Midbrain (tissue), 1 donor: ENCODE results near the gene MARCHF9.
A peak's percentile ranks its signal among the peaks of the same experiment; 100 is the strongest.

Source experiments
- DNase-seq: peaks from one replicate; lab custom pipeline; 2025; lab: John Stamatoyannopoulos, UW

MARCHF9 gene

DNA sequence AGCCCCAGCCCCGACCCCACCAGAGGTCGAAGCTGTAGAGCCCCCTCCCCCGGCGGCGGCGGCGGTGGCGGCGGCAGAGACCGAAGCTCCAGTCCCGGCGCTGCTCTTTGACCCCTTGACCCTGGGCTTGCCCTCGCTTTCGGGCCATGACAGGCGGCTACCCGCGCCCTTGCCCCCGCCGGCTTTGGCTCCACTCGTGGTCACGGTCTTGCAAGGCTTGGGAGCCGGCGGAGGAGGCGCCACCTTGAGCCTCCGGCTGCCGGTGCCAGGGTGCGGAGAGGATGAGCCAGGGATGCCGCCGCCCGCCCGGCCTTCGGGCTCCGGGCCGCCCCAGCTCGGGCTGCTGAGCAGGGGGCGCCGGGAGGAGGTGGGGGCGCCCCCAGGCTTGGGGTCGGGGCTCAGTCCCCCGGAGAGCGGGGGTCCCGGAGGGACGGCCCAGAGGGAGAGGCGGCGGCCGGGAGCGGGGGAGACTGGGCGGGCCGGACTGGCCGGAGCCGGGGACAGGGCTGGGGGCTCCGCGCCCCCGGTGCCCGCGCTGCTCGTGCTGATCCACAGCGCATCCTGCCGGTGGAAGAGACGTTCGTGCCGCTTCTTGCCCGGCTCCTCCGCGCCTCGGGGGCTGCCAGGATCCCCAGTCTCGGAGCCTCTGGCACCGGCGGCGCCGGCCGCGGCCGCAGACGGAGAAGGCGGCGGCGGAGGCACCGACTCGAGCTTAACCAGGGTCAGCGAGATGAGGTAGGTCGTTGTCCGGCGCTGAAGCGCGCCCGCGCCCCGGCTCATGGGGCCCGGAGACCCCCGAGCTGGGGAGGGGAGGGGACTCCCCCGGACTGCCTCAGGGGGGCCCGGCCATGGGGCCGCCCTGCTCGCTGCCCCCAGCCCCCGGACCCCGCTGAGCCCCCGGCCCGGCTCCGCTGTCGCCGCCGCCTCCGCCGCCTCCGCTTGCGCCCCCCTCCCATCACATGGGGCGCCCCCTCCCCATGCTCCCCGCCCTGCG is 17.1 kb upstream of the MARCHF9 start:
- no peak for DNase-seq

DNA sequence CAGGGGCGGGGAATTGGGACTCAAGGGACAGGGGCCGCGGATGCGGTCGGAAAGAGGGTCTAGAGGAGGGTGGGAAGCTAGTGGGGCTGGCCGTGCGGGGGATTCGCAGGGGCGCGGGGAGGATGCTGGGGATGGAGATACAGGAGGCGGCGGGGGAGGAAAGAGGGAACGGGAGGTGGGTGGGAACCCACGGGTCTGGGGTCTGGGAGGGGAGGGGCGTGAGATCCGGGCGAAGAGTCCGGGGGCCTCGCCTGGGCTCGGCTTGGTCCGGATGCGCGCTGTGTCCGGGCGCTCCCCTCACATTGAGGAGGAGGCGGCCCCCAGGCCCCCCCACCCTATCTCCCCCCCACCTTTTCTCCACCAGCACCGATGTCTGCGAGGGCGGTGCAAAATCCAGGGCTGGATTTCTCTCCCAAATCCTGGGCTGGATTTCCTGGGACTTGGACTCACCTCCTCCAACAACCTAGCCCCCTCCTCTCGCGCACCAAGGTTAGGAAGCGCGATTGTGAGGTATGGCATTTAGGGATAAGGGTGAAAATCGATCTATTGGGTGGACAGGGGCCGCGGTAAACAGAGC is 16.2 kb upstream of the MARCHF9 start, which contains the start of gene AGAP2:
TSS of gene AGAP2 (minus strand) at position 82 of the 577 bp plus-strand sequence. CDS start 496 bp downstream, outside the sequence.
- no peak for DNase-seq

DNA sequence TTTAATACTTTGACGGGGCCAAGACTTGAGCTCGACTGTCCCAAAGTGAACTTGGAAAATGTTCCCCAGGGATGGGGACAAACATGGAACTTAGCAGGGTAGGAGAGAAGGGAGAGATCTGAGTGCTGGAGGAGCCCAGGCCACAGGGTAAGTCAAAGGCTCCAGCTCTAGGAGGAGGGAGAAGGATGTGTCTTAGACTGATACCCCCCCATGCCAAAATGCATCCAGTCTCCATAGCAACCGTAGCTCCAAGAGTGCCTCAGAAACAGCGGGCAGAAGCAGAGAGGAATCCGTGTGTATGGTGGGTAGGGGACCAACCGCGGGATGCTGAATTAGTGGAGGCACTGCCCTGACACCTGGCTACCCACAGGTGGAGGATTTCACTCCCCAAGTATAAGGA is 15.5 kb upstream of the MARCHF9 start:
- no peak for DNase-seq

DNA sequence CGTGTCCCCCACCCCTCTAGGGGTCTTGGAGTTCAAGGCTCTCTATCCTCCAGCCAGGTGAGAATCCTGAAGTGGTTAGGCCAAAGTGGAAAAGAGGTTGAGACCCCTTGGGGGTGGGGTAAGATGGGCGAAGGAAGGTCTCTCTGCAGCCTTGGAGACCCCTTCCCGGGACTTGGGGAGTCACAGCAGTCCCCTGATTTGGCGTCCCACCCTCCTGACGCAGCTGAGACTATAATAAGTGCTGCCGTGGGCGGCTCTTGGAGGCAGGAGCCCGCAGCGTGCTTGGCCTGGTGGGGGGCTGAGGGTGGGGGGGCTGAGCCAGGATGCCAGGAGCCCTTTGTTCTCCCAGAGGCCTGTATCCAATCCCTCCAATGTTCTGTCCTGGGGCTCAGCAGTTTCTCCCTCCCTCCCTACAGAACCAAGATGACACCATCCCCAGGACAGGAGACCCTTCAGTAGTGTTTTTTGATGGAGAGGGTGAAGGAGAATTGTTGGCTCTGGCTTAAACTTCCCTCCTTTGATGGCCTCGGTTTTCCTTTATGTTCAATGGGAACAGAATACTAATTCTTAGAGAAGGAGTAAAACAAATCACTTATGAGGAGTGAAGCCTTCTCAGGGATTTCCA is 14.9 kb upstream of the MARCHF9 start:
- no peak for DNase-seq

DNA sequence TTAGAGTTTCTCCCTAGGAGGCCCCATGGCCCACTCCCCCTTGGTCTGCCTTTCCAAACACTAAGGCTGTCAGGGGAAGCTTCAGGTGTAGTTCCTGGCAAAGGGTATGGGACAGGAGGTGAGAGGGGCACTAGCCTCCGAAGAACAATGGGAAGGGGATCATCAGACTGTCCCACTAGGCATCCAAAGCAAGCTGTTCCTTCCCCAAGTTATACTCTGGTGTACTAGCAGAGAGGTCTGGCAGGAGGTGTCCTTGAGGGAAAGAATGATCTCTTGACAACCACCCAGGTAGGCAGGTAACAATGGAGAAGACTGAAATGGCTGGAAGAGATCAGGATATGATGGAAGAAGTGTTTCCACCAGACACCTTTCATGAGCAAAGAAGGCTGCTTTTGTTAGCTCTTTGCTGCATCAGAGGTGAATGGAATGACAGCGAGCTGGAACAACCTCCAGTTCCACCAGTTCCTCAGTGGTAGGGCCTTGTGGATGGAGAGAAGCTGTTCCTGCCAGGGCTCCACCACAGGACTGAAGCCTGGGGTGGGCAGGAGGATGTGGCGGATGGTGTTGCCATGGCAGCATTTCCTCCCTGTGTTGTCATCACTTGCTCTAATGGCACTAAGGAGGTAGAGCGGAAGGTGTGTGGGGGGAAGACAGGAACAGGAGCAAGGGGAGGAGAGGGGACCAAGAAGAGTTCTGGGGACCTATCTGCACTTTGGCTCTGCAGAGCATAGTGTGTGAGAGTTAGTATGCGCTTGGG is 14.1 kb upstream of the MARCHF9 start:
- DNase-seq, result no peak

DNA sequence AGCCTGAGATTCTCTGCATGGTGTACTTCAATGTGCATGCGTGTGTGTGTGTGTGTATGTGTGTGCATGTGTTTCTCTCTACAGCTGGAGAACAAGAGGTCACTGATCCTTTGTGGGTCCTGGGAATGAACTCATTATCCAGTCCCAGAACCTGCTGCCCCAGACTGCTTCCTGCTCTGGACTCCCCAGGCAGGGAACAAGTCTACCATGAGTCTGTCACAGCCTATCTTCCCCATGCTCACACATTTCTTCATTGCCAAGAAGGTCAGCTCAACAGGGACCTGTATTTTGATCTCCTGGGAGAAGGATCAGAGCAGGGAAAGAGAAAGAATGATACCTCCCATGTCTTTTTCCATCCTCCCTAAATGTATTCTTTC is 13.5 kb upstream of the MARCHF9 start:
- DNase-seq, result no peak

DNA sequence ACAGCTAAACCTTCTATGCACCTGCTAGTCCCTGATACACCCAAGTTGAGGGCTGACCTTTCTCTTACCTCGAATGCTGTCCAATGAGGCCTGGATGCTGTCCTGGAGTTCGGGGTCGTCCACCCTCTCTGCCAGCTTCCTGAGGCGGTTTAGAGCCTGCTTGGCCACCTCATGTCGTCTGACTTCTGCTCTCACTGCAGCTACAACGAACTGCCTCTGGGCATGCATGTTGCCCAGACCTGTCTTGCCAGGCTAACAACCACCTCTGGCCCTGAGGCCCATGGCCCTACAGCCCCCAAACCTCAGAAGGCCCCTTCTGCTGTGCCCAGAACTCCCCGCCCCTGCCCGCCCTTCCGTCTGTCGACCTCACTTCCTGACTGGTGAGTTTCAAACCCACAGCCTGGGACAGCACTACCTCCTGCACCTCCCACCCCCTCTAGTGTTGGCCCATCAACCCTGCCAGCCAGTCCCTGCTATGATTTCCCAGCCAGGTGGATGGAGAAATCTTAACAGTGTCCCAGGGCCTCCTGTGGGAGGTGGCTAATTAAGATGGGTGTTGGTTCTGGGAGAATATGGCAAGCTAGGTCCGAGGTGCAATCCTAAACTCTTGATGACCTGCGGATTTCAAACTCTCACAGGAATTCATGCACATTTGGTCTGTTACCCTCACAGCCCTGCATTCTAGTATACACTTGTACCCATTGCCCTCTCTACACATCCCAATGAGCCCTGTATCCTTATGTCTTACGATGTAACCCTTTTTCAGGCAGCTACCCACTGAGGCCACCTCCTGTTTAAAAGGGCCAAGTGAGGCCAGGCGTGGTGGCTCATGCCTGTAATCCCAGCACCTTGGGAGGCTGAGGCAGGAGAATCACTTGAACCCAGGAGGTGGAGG is 12.8 kb upstream of the MARCHF9 start:
- no peak for DNase-seq

DNA sequence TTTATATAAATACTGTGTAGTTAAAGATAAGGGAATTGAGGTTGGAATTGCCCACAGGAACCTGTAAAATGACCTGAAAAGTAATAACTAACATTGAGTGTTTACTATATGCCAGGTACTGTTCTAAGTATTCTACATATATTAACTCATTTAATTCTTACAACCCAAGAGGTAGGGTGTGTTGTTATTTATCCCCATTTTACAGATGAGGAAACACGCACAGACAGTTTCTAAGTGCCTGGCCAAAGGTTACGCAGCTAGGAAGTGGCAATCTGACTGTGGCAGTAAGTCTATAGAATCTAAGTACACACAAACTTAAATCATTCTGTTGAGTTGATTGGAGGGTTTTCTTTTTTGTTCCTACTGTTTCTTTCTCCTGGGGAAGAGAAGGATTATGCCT is 11.1 kb upstream of the MARCHF9 start:
- no peak for DNase-seq

DNA sequence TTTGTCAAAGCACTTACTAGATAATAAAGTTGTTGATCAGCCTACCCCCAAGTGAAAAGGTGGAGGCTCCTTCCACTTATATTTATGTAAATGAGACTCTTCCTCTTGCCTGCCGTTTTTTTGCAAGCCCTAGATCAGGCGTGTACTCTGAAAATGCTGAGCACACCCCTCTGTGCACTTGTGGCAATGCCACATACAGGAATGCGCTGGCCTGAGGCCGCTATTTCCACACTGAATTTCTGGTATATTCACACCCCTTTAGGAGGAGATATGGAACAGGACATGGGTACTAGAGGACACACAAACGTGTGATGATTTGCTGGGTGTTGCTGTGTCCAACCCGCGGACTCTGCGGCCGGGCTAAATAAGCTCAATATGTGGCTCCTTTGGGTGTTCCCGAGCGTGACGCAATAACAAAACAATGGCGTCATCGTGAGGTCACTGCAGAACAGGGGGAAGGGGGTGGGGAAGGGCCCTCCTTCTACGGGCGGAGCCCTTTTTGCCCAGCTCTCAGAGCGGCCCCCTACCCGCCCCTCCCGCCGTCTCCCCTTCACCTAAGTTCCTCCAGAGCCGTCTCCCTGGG is 10.6 kb upstream of the MARCHF9 start:
- DNase-seq, result no peak

DNA sequence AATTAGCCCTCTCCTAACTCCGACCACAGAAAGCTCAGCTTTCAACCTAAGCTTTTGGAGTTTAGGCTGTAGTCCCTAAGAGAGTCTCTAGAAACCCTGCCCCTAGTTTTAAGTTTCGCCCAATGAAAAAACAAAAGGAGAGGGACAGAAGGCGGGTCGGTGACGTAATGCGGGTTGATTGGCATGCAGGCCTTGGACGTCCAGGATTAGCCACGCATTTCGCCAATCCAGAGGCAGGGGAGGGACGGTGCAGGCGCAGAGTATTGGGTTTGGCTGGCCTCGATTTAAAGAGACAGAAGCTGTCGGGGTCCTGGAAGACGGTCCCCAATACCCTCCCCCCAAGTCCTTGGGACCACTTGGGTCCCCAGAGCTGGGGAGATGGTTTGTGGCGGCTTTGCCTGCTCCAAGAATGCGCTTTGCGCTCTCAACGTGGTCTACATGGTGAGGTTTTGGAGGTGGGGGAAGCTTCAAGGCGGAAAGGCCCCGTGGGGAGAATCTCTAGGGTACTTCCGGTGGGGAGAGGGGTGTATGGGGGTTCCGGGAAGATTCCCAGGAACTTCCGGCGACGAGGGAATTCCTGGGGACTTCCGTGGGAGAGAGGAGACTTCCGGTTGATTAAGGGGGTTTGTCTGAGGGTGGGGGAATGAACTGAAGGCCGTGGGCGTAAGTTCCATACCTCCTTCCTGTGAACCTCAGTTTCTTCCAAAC is 10.0 kb upstream of the MARCHF9 start, which contains the start of gene TSPAN31:
TSS of gene TSPAN31 (plus strand) at position 263 of the 708 bp plus-strand sequence. CDS start at position 379, 116 bp downstream.
- peak; percentile 96 for DNase-seq

DNA sequence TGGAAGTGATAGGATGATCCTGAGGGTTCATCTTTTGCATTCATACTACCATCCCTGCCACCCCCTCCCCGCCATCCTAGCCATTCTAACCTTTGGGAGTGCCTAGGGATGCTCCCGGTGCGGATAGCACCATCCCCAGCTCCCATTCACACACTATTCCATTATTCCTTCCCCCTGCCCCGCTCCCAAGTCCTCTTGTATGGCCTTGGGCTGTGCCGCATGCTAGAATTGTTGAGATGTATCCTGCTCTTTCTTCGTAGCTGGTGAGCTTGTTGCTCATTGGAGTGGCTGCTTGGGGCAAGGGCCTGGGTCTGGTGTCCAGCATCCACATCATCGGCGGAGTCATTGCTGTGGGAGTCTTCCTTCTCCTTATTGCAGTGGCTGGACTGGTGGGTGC is 9.4 kb upstream of the MARCHF9 start:
- no peak for DNase-seq

DNA sequence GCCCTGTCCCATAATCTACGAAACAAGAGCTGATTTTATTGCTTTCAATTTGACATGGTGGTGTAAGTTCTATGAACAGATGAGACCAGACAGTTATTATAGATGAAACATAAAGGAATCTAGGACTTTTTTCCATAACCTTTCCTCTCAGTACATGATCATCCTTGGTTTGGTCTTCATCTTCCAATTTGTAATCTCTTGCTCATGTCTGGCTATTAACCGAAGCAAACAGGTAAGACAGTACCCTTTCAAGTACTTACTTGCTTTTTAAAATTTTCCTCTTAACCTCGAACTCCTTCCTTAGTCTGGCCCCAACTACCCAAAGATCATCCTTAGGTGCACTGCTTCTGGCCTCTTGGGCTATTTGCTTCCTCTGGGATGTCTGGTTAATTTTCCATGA is 8.9 kb upstream of the MARCHF9 start:
- DNase-seq, result no peak

DNA sequence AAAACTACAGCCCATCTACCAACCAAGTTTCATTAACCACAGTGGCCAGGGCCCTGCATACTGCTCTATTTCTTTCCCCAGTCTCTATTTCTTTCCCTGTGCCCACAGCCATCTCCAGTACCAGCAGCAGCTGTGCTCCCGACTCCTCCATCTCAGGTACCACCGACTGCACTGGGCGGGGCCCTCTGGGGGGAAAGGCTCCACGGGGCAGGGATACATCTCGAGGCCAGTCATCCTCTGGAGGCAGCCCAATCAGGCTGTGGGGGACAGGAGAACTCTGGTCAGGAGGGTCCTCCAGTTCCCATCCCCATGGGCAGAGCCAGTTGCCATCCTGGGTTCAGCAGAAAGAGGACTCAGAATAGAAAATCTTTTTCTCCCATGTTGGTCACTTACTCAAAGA is 5.8 kb upstream of the MARCHF9 start:
- no peak for DNase-seq

DNA sequence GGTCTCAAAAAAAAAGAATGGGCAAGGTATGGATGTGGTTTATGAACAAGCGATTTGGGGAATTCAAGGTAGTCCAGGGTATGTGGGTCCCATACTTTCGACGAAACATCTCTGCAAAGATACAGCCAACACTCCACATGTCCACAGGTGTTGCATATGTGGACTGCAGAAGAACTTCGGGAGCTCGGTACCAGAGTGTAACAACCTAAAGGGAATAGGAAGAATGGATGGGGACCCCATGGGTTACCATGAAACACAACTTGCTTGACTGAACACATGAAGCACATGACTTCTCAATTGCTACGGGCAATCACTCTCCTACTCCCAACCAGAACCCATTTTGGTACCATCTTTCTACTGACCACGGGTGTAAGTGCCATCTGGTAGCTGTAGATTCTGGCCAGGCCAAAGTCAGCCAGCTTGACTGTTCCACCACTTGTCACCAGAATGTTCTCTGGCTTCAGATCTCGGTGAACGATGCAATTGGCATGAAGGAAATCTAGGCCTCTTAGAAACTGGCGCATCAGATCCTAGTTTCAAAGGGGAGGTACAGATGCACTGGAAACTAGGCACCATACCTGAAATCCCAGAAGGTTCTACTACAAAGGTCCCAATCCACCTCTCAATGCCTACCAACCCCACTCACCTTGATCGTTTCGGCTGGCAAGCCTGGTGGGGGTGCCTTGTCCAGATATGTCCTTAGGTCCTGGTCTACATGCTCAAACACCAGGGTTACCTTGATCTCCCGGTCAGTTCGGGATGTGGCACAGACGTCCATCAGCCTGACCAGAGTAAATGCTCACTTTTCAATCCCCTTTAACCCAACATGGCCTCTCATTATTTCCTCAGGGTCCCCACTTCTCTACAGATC is 4.1 kb upstream of the MARCHF9 start:
- no peak for DNase-seq

DNA sequence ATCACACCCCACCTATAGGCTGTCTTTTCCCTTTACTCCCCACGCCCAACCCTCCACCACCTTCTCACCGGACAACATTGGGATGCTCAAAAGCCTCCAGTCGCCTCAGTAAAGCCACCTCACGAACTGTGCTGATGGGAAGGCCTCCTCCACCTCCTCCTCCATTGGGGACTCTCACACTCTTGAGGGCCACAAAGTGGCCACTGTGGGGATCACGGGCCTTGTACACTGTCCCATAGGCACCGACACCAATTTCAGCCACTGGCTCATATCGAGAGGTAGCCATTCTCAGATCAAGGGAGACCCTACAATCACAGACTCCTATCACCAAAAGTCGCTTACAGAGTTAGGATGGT is 3.5 kb upstream of the MARCHF9 start:
- DNase-seq, result no peak

DNA sequence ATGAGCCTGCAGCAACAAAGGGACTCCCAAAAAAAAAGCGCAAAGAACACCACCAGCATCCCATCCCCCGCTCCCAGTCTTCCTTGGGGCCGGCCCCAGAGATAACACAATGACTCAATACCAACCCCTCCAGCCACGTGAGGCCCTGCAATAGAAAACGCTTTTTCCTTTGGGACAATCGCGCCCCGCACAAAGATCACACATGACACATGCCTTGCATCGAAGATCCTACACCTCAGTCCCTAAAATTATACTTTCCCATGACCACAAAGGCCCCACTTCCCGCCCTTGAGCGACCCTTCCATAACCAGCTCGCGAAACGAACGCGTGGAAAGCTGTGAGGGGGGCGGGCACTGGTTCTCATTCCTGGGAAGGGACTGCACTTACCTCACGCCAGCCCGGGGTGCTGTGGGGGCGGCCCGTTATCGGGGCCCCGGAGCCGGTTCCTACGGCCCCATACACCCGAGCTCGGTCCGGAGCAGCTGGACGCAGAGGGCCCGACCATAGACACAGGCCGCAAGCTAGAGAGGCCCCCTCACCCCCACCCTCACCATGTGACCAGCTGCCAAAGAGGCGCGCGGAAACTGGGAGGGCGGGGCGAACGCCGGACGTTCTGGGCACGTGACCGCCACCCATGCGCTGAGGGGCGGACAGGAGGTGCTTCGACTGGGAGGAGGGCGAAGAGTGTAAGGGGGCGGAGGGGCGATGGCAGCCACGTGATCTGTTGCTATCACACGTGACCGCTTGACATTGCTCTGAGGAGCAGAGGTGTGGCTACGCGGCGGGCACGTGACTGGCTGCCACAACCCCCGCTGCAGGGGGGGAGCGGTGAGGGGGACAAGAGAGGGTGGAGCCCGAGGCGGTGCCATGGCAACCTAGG is 2.9 kb upstream of the MARCHF9 start, which contains the start of gene CDK4:
TSS of gene CDK4 (minus strand) at position 523 of the 880 bp plus-strand sequence. CDS start 593 bp downstream, outside the sequence.
- peak; percentile 100 for DNase-seq

DNA sequence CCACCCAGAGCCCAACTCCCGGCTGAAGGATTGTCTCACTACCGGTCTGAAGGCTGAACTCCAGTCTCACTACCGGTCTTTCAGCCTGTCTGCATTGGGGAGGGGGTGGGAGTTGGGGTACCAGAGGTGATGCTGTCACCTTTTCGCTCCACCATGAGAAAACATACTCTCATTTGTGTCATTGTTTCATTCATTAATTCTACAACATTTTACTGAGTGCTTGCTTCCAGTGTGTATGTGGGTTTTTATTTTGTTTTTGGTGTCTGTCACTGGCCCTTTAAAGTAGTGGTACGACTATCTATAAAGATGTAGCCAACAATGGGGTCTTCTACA is 2.3 kb upstream of the MARCHF9 start:
- DNase-seq, result no peak

DNA sequence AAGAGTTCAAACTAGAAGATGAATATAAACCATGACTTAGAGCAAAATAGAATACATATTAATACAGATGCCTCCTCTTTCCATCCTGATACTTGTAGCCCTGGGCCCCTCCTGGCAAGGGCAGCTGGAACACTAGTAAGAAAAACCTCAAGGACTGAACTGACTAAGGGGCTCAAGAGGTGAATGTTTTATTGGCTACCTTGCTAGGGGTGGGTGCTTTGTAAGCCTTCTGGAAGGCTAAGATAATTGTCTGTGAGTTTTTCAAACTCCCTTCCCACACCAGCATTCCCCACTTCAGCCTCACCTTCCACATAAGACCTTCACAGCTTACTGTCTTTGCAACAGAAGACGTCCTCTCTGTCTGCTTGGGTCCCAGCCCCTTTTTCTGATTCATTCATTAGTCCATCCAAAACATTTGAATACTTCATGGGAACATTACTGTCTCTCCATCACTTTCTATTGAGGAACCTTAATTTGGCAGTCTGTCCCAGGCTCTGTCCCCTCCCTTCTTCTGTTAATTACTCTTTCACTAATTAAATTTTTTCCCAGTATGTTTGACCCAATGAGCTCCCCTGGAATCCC is 1.1 kb upstream of the MARCHF9 start:
- no peak for DNase-seq
